Measurements from ENCODE around the gene RECK. TPM values are rescaled to one million over a fixed set of nuclear protein-coding genes. Genes with fewer than 3 reads are reported as not detected.

RECK gene
- total RNA-seq, 4 donors from 2014 or later = 14.3 to 37.7 (median 30.7) TPM

GRCh38 chr9:36148311-36149051, 111.8 kb downstream of the RECK start:
- intact Hi-C loops (cut with DNase I; ENCODE audit: low total_unique reads) = no loop called here
- Histone ChIP-seq H3K27ac (peak overlapping the region; percentile 84 to 89), H3K4me3 (no peak overlapping the region), H3K9me3 (no peaks in the 10 kb centered on the region), H3K4me1 (peaks cover 12 to 14% of the 10 kb centered on the region in 2 donors), H3K27me3 (no peaks in the 10 kb centered on the region), H3K36me3 (no peaks in the 10 kb centered on the region)
- peak; percentile 99 for DNase-seq
- TF ChIP-seq POLR2A (IDR thresholded peaks at IDR 0.05) = peak in 1 of 2 donors; percentile 16
- no peak for TF ChIP-seq CTCF (IDR thresholded peaks at IDR 0.05)

GRCh38 chr9:36149197-36149596, 112.5 kb downstream of the RECK start:
- intact Hi-C loops (cut with DNase I; ENCODE audit: low total_unique reads) = no loop called here
- DNase-seq = peak; percentile 46 to 49
- H3K4me1 ChIP-seq = peaks cover 12 to 14% of the 10 kb centered on the region in 2 donors

GRCh38 chr9:36150574-36151315, 114.0 kb downstream of the RECK start:
- Histone ChIP-seq H3K4me3 (no peak overlapping the region), H3K27me3 (no peaks in the 10 kb centered on the region), H3K27ac (peak overlapping the region; percentile 84 to 89), H3K4me1 (peaks cover 12 to 14% of the 10 kb centered on the region in 2 donors), H3K9me3 (no peaks in the 10 kb centered on the region), H3K36me3 (no peaks in the 10 kb centered on the region)
- TF ChIP-seq CTCF (IDR thresholded peaks at IDR 0.05) (no peak), POLR2A (IDR thresholded peaks at IDR 0.05) (no peak)
- DNase-seq = no peak
- intact Hi-C loops (cut with DNase I; ENCODE audit: low total_unique reads) = no loop called here

More at GRCh38 chr9:36149197-36149596, 112.5 kb downstream of the RECK start:
- no peaks in the 10 kb centered on the region for H3K9me3 ChIP-seq
- no peak overlapping the region for H3K4me3 ChIP-seq
- TF ChIP-seq POLR2A (IDR thresholded peaks at IDR 0.05) (no peak), CTCF (IDR thresholded peaks at IDR 0.05) (no peak)
- H3K27ac ChIP-seq = peak overlapping the region; percentile 84 to 89
- no peaks in the 10 kb centered on the region for H3K36me3 ChIP-seq
- no peaks in the 10 kb centered on the region for H3K27me3 ChIP-seq

GRCh38 chr9:36151316-36152210, 114.8 kb downstream of the RECK start:
- no peaks in the 10 kb centered on the region for H3K36me3 ChIP-seq
- peak overlapping the region; percentile 48 to 89 for H3K27ac ChIP-seq
- DNase-seq = no peak
- no peaks in the 10 kb centered on the region for H3K9me3 ChIP-seq
- no peak for TF ChIP-seq CTCF (IDR thresholded peaks at IDR 0.05)
- no peak for TF ChIP-seq POLR2A (IDR thresholded peaks at IDR 0.05)
- intact Hi-C loops (cut with DNase I; ENCODE audit: low total_unique reads) = no loop called here
- peaks cover 12 to 14% of the 10 kb centered on the region in 2 donors for H3K4me1 ChIP-seq
- no peak overlapping the region for H3K4me3 ChIP-seq
- H3K27me3 ChIP-seq = no peaks in the 10 kb centered on the region

Data from uterus (tissue), 4 donors.